ENCODE data around the gene LAMA5.

The LAMA5 gene

DNA sequence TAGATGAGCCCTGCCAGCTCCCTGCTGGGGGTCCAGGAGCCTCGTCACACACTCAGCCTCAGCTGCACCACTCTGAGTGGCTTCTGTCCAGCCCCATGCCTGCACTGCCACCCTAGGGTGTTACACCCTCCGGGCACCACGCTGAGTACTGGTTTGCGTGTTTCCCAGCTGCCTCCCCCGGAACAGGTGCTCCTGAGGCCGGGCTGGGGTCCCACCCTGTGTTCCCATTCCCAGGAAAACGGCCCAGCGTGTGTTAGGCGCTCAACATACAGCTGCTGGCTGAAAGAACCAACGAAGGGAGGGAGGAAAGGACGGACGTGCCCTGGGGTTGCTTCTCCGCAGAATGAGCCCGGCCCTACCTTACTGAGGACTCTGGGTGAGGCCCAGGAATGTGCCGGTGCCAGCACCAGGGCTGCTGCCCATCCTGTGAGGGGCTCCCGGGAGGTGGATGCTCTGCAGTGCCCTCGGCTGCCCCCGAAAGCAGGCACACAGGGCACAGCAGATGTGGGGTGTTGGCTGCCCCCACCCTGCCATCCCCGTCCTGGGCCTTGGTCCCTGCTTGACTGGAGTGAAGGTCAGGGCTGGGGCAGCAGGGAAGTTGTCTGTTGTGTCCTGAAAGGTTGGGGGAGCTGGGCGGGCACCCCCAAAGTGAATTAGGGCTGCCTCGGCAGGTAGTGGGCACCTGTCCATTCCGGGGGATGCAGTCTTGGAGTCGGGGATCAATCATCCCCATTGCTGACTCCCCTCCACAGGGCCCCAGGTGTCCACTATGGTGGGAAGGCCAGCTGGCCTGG is 16.3 kb downstream of the LAMA5 start:
- no peak for TF ChIP-seq GATA1 (IDR thresholded peaks at IDR 0.05; ENCODE audit: low read depth, low read length)
- no peak for TF ChIP-seq POLR2A (IDR thresholded peaks at IDR 0.05; ENCODE audit: low read length)
- no peak for DNase-seq

DNA sequence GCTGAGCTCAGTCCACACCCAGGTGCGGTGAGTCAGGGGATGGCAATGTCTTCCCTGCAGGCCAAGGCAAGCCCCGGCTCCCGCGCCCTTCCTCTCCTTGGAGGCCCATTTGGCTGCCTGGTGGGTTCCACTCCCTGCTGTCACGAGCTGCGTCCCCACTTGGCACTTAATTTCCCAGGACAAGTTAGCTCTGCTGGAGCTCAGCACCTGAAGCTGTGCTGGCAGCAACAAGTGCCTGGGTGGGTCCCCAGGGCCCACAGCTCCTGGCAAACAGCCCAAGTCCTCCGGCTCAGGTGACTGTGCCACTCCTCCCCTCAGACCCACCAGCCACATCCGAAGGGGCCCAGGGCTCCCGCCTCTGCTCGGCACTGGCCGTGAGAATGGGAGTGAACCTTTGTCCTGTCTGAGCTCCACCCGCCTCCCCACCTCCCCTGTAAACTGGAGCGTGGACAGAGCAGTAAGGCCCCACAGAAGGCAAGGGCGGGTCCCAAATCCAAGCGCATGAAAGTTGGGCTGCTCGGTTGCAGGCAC is 16.9 kb downstream of the LAMA5 start:
- no peak for DNase-seq
- no peak for TF ChIP-seq GATA1 (IDR thresholded peaks at IDR 0.05; ENCODE audit: low read depth, low read length)
- TF ChIP-seq POLR2A (IDR thresholded peaks at IDR 0.05; ENCODE audit: low read length): no peak

DNA sequence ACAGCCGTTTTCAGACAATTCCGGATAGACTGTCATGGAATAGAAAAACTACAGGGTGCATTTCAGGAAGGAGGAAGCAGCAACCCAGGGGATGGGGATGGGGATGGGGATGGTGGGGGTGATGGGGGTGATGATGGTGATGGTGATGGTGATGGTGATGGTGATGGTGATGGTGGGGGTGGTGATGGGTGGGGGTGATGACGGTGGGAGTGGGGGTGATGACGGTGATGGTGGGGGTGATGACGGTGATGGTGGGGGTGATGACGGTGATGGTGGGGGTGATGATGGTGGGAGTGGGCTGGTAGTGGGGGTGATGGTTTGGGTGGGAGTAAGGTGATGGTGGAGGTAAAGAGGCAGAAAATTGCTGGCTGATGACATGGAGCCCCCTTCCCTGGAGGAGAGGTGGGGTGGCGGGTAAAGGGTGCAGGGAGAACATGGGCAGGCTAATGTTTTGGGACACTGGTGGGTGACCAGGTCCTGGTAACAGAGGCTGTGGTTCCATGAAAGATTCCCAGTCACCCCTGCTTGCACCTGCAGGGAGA is 17.5 kb downstream of the LAMA5 start:
- DNase-seq: no peak
- TF ChIP-seq GATA1 (IDR thresholded peaks at IDR 0.05; ENCODE audit: low read depth, low read length): no peak
- TF ChIP-seq POLR2A (IDR thresholded peaks at IDR 0.05; ENCODE audit: low read length): no peak

DNA sequence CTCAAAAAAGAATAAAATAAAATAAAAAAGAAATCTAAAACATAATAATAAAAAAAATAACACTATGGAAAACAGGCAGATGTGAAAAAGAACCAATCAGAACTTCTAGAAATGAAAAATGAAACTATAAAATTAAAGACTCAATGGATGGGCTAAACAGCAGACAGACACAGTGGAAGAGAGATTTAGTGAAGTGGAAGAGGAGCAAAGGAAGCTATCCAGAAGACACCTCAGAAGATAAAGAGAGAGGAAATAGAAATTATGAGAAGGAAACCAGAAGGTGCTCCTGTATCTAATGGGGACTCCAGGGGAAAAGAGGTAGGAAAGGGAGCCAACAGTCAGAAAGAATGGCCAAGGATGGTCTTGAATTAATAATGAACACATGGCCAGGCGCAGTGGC is 18.5 kb downstream of the LAMA5 start:
- TF ChIP-seq POLR2A (IDR thresholded peaks at IDR 0.05; ENCODE audit: low read length) (no peak), GATA1 (IDR thresholded peaks at IDR 0.05; ENCODE audit: low read depth, low read length) (no peak)
- DNase-seq: no peak

DNA sequence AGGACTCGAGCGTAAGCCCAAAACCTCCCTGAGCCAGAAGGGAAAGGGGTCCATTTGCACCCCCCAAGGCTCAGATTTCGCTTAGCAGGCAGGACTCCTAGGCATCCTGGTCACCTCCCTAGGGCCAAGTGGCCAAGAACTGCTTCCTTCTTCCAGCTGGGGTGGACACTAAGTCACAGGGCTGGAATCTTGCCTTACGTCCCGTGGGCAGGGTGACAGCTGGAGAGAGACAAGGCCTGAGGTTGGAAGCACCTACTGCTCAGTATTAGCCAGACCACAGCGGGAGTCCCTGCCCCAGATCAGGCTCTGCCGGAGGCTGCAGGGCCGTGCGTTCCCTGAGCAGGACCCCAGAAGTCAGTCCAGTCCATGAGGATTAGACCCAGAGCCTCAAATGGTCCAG is 19.7 kb downstream of the LAMA5 start:
- DNase-seq: no peak

DNA sequence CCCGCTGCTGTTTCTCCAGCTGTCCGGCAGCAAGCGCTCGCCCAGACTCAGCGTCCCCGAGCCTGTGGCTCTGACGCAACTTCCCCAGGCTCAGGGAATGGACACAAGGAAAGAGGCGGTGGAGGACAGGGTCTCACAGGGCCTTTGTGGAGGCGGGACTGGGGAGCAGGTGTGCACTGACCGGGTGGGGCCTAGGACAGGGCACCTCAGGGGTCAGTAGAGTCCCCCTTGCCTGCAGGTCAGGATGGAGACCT is 20.0 kb downstream of the LAMA5 start:
- TF ChIP-seq GATA1 (IDR thresholded peaks at IDR 0.05; ENCODE audit: low read depth, low read length): no peak
- TF ChIP-seq POLR2A (IDR thresholded peaks at IDR 0.05; ENCODE audit: low read length): no peak
- no peak for DNase-seq

More for the DNA sequence above, 19.7 kb downstream of the LAMA5 start:
- TF ChIP-seq GATA1 (IDR thresholded peaks at IDR 0.05; ENCODE audit: low read depth, low read length) (no peak), POLR2A (IDR thresholded peaks at IDR 0.05; ENCODE audit: low read length) (no peak)

DNA sequence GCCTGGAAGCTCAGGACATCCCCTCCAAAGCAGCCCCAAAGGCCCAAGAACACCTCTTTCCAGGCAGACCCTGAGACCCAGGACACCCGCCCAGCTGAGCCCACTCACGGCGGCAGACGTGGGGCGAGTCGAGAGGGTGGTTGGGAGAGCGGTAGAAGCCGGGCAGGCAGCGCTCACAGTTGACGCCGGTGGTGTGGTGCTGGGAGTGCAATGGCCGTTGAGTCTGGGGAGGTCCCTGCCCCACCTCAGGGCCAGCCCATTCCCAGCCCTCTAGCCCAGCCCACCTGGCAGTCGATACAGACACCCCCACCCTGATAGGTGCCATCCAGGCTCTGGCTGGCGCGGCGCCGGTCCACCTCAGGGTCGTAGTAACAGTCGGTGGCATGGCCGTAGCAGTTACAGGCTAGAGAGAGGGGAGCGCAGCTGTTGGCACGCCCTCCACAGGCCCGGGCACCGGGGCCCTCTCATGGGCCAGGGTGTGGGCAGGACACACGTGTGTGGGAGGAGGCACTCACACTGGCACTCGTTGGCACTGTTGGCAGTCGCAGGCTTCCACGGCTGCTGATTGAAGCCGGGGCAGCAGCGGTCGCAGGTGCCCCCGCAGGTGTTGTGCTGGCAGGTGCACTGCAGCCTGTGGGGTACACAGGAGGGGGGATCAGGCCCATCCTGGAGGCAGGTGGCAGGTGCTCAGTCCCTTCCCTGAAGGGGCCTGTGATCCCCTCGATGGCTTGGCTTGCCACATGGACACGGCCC is 20.5 kb downstream of the LAMA5 start:
- DNase-seq: no peak
- no peak for TF ChIP-seq GATA1 (IDR thresholded peaks at IDR 0.05; ENCODE audit: low read depth, low read length)
- TF ChIP-seq POLR2A (IDR thresholded peaks at IDR 0.05; ENCODE audit: low read length): no peak

DNA sequence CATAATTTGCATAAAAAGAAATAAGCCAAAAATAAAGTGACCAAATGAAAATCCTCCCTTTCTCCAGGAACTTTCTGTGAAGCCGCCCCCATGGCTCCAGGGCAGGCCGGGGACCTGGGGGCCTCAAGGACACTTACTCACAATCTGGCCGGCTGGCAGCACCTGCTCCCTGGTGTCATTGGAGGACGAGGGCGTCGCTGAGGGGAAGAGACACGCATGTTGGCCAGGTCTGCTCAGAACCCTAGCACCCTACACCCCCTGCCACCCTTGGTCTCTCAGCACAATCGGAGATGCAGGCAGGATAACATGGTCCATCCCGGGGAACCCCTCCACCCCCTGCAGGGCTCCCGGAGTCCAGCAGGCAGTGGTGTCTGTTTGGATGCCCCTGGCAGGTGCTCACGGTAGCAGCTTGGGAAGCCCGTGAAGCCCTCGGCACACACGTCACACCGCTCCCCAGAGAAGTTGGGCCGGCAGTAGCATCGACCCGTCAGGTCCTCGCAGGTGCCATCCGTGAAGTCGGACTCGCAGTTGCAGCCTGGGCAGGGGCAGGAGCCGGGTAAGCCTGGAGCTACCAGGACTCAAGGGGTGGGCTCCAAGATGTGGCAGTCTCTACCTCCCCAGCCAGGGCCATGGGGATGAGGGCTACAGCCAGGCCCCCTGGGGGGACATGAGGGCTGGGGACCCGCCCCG is 21.3 kb downstream of the LAMA5 start:
- no peak for TF ChIP-seq POLR2A (IDR thresholded peaks at IDR 0.05; ENCODE audit: low read length)
- no peak for TF ChIP-seq GATA1 (IDR thresholded peaks at IDR 0.05; ENCODE audit: low read depth, low read length)

DNA sequence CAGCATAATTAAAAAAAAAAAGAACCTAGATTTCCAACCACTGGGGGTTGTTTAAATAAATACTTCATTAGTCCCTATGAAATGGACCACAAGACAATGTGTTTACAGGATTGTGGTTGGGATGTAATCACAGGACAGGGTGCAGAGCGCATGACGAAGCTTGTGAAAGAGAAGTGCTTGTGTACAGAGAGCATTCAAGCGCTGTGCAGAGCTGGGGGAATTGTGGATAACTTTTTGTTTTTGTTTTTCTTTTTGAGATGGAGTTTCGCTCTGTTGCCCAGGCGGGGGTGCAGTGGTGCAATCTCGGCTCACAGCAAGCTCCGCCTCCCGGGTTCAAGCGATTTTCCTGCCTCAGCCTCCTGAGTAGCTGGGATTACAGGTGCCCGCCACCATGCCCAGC is 22.3 kb downstream of the LAMA5 start:
- DNase-seq: no peak
- TF ChIP-seq GATA1 (IDR thresholded peaks at IDR 0.05; ENCODE audit: low read depth, low read length) (no peak), POLR2A (IDR thresholded peaks at IDR 0.05; ENCODE audit: low read length) (no peak)

More for the DNA sequence above, 21.3 kb downstream of the LAMA5 start:
- DNase-seq: no peak

DNA sequence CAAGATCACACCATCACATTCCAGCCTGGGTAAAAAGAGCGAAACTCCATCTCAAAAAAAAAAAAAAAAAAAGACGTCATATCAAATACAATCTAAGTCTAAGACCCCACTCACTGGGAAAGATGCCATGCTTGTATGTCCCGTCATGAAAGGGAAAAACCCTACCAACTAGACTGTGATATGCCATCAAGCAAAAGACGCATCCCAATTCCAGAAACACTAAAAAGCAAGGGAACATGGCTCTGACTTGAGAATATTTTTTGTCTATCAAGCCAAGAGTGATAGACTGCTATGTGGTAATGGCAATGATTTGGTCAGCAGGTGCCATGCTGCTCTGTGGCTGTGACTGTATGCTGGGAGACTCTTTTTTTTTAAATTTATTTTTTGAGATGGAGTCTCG is 23.0 kb downstream of the LAMA5 start:
- no peak for TF ChIP-seq GATA1 (IDR thresholded peaks at IDR 0.05; ENCODE audit: low read depth, low read length)
- no peak for TF ChIP-seq POLR2A (IDR thresholded peaks at IDR 0.05; ENCODE audit: low read length)
- no peak for DNase-seq

DNA sequence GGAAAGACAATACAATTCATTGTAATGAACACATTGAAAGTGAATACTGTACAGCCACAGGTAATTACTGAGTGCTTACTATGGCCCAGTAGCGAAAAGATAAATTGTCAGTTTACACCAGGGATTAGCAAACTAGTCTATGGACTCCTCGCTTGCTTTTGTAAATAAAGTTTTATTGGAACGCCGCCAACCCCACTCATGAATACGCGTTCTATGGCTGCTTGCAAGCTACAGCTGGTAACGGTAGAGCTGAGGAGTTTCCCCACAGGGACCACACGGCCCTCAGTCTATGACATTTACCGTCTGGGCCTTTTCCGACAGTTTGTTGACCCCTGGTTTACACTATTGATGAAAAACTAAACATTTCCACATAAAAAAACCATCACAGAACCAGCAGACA is 24.2 kb downstream of the LAMA5 start:
- no peak for DNase-seq
- no peak for TF ChIP-seq POLR2A (IDR thresholded peaks at IDR 0.05; ENCODE audit: low read length)

DNA sequence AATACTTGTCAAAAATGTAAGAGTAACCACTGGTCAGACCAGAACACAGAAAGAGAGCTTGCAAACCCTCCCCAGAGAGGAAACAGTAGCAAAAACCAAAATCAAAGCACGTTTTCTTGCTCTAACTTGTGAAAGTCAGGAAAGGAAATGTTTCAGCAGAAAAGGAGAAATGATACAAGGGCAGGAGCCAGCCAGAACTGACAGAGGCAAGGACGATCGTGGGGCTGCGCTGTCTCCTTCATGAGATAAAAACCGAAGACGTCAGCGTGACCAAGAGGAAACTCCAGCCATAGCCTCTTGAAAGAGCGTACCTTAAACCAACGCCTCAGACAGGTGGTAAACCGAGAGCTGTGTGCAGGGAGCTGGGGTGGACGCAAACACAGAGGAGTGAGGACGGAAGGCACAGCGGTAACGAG is 27.5 kb downstream of the LAMA5 start:
- TF ChIP-seq GATA1 (IDR thresholded peaks at IDR 0.05; ENCODE audit: low read depth, low read length): no peak
- no peak for TF ChIP-seq POLR2A (IDR thresholded peaks at IDR 0.05; ENCODE audit: low read length)
- peak in 1 of 2 experiments; percentile 36 for DNase-seq

DNA sequence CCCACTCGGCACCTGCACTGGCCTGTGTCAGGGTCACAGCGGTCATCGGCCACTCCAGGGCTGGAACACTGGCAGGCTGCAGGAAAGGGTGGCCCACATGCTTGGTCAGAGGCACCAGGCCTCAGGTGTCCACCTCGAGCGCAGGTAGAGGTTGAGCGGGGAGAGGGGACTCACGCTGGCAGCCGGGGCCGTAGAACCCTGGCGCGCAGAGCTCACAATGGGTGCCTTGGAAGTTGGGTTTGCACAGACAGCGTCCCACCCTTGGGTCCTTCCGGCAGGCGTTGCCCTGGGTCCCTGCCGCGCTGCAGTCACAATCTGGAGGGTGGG is 28.9 kb downstream of the LAMA5 start:
- DNase-seq: no peak
- no peak for TF ChIP-seq GATA1 (IDR thresholded peaks at IDR 0.05; ENCODE audit: low read depth, low read length)
- TF ChIP-seq POLR2A (IDR thresholded peaks at IDR 0.05; ENCODE audit: low read length): no peak

All from erythroblast (primary cell).